Forelimb muscle (tissue), 1 donor: ENCODE results near the gene DNAJC3. TPM values are rescaled to one million over a fixed set of nuclear protein-coding genes. Genes with fewer than 3 reads are reported as not detected.
A peak's percentile ranks its signal among the peaks of the same experiment; 100 is the strongest.
"Not testable (repeated sequence)": the region's sequence is repeated elsewhere in the genome, so short reads cannot be mapped to it uniquely, and the experiment has no call there.

Experiments
- DNase-seq: peaks from one replicate; pipeline ENCODE4 v3.0.0-alpha.2; 2013; ENCODE audit warnings: low read depth
- polyA plus RNA-seq: library from polyadenylated mRNA; unstranded; fragments of 120-200 nt; gene quantifications from one replicate; pipeline ENCODE4 v1.2.1, GENCODE V29; 2013; ENCODE audit not compliant: insufficient read length

DNAJC3 gene
- polyA plus RNA-seq, 1 donor: 16.6 TPM

- no peak for DNase-seq
Observed at GRCh38 chr13:95781016-95781415, 104.1 kb downstream of the DNAJC3 start.

GRCh38 chr13:95781940-95782339 lies 105.0 kb downstream of the DNAJC3 start:
- not testable (repeated sequence) for DNase-seq

- no peak for DNase-seq
Observed at GRCh38 chr13:95783747-95784146, 106.8 kb downstream of the DNAJC3 start.

GRCh38 chr13:95784161-95784899 lies 107.4 kb downstream of the DNAJC3 start:
- DNase-seq: peak; percentile 48

DNA sequence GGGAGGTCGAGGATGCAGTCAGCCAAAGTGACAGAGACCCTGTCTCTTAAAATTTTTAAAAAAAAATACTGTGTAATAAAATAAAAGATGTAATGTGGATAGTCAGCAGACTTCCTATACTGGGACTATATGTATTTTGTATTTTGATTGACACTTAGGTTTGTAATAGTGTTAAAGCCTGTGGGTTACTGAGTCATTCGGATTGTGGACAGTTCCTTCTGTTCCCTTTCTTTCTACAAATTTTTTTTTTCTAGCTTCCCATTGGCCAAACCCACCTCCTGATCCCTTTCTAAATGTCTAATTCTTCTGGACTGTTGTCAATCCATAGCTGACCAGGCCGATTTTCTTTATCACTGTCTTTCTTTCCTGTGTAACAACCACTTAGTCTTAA lies 108.0 kb downstream of the DNAJC3 start:
- no peak for DNase-seq

DNA sequence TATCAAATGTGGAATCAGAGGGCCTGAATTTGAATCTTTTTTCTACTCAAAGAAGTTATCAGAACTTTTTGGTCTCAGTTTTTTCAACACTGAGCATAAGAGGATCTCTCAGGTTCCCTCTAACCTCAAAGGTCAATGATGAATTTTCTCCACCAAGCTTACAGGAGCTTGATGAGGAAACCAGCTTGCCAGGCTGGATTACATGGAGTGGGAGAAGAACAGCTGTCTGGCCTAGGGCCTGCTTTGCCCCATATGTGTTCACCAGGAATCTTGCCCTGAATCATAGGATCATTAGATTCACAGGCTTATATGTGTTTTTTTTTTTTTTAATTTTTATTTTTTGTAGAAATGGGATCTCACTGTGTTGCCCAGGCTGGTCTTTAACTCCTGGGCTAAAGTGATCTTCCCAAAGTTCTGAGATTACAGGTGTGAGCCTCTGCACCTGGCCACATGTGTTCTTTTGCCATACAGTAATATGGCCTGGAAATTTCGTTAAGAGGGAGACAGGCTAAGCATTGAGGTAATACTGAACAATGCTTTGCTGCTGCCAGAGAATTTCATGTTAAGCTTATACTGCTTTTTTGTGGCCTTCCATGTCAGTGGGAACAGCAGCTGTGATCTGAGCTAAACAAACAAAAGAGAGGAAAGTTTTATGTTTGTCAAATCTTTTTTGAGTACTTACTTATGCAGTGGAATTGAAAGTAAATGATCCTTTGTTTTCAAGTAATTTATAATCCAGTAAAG lies 110.6 kb downstream of the DNAJC3 start:
- DNase-seq: no peak

DNA sequence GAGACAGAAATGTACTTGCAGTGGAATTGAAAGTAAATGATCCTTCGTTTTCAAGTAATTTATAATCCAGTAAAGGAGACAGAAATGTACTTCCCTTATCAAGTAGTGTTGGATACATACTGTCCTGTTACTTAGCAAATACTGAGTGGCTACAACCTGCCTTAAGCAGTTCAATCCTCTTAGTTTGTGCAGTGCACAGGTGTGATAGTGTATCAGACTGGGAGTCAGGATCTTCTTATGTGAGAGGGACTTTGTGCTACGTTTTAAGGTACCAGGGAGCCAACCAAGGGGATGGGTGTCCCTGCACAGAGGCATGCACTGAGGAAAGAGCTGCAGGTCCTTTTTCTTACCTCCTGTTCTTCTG lies 111.1 kb downstream of the DNAJC3 start:
- DNase-seq: no peak

GRCh38 chr13:95789315-95789714 lies 112.4 kb downstream of the DNAJC3 start:
- not testable (repeated sequence) for DNase-seq

DNA sequence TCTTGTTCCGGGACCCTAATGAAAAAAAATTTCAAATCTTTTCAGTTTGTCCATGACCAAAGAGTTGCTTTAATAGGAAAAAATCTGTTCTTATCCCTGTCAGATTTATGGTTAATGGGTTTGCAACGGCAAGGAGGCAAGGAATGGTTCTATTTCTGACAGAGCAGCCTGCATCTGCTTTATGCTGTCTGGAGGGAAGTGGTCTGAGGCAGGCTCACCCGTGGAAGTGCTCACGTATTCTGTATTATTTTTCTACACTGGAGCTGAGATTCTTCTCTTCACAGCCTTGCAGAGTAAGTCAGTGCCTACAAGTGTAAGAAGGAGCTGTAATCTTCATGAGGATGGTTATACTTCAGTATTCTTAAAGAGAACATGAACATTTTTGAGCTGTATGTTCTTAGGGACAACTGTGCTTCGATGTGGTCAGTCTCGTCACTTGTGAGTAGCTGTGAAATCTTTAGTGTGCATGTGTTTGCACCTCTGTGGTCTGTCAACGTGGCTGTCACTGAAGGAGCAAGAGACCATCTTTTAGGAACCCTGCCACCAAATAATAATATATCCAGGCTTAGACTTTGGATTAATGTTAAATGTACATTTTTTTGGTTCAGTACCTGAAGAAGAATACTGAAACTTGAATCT lies 114.3 kb downstream of the DNAJC3 start:
- no peak for DNase-seq

DNA sequence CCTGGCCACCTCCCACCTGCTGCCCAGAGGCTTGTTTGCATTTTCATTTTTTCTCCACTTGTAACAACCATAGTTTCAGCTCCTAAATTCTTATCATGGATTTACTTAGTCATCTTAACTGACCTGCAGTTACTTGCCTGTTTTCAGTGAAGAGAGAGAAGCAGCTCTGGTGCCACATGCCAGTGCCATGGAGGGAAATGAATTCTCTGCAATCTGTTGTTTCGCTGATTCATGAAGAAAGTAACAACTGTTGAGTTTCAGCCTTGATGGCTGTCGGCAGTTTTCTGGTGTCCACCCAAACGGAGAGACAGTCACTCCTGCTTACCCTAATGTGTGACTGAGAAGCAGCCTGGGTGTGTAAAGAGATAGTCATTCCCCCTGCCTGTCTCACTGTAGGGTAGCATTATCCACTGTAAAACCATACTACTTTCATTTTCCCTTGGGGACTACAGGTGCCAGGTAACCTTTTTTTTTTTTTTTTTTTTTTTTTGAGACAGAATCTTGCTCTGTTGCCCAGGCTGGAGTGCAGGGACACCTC lies 116.1 kb downstream of the DNAJC3 start:
- no peak for DNase-seq

DNA sequence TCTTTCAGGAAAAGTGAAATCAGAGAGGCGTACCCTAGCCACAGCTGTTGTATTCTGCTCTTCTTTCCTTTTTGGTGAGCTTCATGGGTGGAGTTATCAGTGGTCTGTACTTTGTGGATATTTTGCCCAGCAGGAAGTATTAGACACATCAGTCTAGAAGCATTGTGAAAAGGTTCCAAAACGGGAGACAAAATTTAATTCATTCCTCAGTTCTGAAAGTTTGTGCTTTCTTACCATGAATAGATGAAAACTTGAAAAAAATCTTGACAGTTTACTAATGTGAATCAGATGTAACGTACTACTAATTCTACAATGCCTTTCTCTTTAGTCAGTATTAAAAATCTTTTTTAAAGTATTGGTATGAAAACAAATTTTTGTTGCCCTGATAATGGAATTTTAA lies 116.8 kb downstream of the DNAJC3 start:
- DNase-seq: no peak

- no peak for DNase-seq
Observed at GRCh38 chr13:95797016-95797415, 120.1 kb downstream of the DNAJC3 start.

DNA sequence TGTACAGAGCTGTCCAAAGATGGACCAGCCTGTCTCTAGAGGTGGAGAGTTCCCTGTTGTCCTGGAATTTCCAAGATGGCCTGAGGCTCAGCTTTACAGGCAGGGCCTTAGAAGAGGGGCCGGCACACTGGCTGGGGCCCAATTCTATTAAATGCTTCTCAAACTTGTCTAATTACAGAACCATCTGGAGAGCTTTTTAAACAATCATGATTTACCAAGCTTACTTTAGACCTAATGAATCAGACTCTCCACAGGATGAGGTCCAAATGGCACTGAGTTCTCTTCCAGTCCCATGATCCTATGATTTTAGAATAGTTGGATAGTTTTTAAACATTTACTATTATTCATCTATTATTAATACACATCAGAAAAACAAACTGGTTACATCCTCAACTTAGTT lies 123.5 kb downstream of the DNAJC3 start:
- no peak for DNase-seq

DNA sequence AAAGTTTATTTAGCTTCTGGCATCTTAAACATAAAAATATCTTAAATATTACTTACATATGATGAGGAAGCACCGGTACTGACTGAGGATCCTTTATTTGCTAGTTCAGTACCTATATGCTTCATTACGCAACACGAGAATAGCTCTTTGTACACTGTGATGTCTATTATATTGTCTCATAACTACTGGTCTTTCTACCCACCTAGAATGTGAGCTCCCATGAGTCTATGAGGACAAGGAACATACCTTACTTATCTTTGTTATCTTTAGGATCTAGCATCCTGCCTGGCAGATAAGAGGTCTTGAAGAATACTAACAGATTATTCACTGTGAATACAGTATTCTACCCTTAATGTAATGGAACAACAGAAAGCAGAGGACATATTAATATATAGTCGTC lies 124.9 kb downstream of the DNAJC3 start:
- DNase-seq: no peak

GRCh38 chr13:95805921-95806320 lies 129.0 kb downstream of the DNAJC3 start:
- no peak for DNase-seq

DNA sequence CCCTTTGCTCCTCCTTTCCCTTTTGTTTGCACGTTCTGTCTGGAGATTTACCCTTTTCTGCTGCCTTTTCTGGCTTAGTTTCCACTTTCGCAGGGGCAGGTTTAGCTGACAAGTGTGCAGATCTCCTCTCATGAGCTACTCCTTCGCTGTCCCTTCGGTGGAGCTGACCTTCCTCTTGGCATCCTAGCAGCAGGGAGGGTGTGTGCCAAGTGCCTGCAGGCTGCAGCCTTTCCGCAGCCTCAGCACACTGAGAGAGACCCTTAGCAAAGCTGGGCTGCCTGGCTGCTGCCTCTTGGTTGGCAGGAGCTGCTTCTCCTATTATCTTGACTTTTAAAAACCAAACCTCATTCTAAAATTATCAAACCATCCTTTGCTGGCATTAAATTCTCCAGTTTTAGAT lies 132.5 kb downstream of the DNAJC3 start:
- DNase-seq: no peak

DNA sequence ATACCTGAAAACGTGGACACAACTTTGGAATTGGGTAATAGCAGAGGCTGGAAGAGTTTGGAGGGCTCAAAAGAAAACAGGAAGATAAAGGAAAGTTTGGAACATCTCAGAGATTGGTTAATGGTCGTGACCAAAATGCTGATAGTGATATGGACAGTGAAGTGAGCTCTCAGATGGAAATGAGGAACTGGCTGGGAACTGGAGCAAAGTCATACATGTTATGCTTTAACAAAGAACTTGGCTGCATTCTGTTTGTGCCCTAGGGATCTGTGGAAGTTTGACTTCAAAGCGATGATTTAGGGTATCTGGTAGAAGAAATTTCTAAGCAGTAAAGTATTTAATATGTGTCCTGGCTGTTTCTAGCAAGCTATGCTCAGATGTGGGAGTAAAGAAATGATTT lies 136.2 kb downstream of the DNAJC3 start:
- no peak for DNase-seq

DNA sequence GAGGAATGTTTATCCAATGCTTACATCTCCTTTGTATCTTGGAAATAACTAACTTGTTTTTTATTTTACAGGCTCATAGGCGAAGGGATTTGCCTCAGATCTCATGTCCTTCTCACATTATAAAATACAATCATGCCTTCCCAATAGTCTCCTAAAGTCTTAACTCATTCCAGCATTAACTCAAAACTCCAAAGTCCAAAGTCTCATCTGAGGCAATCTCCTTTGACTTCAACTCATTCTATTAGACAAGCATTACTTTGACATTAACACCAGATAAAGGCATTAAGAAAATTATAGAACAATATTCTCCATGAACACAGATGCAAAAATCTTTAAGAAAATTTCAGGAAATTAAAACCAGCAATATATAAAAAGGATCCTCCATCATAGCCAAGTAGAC lies 137.6 kb downstream of the DNAJC3 start:
- no peak for DNase-seq

DNA sequence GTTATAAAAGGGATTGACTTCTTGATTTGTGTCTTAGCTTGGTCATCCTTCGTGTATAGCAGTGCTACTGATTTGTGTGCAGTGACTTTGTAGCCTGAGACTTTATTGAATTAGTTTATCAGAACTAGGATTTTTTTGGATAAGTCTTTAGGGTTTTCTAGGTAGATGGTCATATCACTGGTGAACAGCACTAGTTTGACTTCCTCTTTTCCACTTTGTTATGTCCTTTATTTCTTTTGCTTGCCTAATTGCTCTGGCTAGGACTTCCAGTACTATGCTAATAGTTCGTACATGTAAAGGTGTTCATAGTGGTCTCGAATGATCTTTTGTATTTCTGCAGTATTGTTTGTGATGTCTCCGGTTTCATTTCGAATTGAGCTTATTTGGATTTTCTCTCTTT lies 145.4 kb downstream of the DNAJC3 start:
- no peak for DNase-seq

- no peak for DNase-seq
Observed at GRCh38 chr13:95833126-95833525, 156.2 kb downstream of the DNAJC3 start.

DNA sequence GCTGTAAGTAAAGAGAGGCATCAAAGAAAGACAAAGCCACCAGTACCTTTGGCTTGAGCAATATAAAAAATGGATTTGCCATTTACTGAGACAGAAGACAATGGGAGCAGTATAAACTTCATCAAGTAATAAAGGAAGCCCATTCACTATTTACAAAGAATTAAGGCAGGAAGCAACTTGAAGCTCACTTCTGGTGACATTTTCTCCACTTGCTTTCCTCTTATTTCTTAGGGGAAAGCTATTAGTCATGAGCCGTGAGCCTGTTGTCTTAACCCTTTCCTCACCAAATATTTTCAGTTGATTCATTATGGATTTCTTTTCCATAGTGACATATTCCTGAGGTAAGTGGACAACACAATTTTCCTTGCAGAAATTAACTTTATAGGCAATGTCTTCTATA lies 156.8 kb downstream of the DNAJC3 start:
- DNase-seq: no peak

- peak; percentile 22 for DNase-seq
Observed at GRCh38 chr13:95834134-95834765, 157.3 kb downstream of the DNAJC3 start.
